ENCODE measurements around the gene NAT14.

NAT14 gene

DNA sequence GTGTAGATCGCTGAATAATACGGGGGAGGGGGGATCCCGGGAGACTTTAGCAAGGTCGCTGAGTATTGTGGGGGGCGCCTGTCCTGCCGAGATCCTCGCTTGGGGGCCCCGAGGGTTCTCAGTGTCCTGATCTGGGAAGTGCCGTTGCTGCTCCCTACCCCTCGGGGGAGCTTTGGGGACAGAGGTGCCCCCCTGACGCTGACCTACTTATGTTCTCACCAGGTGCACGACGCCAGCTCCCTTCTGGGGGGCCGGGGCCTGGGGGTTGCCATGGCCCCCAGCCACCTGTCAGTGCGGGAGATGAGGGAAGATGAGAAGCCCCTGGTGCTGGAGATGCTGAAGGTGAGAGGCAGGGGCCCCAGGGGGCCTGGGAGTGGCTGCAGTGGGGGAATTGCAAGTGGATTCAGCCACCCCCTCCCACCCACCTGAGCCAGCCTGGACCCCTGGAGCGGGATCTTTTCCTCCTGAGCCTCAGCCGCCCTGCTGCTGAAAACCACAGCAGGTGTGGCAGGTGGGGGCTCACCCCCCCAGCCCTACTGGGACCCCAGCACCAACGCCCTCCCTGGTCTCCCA, 537 bp downstream of the NAT14 start:
- Mint-ChIP-seq H3K27ac (peak overlapping the region; percentile 81), H3K4me1 (peaks cover 19% of the 10 kb centered on the region), H3K36me3 (ENCODE audit: low read depth) (no peaks in the 10 kb centered on the region), H3K9me3 (no peaks in the 10 kb centered on the region), H3K27me3 (no peaks in the 10 kb centered on the region), H3K4me3 (peak overlapping the region; percentile 78)
- DNase-seq (no peak), ATAC-seq (peak; percentile 5)

DNA sequence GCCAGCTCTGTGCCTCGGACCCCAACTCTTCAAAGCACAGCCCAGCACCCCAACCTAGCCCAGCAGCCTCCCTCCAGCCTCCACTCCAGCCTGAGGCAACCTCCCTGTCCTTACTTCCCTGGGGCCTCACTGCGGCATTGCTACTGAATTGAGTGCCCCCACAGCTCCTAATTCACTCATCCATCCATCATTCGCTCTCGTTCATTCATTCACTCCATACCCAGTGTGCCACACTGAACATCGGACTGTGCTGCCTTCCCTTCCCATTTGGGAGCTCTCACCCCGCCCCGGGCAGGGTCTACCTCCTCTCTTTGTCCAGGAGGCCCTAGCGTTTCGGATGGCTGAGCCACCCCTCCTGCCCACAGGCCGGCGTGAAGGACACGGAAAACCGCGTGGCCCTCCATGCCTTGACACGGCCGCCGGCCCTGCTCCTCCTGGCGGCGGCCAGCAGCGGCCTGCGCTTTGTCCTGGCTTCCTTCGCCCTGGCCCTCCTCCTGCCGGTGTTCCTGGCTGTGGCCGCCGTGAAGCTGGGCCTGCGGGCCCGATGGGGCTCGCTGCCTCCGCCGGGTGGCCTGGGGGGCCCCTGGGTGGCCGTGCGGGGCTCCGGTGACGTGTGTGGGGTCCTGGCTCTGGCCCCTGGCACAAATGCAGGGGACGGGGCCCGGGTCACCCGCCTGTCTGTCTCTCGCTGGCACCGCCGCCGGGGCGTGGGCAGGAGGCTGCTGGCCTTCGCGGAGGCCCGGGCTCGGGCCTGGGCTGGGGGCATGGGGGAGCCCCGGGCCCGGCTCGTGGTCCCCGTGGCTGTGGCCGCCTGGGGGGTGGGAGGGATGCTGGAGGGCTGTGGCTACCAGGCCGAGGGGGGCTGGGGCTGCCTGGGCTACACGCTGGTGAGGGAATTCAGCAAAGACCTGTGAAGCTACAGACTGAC, 1.3 kb downstream of the NAT14 start:
- no peak for ATAC-seq

DNA sequence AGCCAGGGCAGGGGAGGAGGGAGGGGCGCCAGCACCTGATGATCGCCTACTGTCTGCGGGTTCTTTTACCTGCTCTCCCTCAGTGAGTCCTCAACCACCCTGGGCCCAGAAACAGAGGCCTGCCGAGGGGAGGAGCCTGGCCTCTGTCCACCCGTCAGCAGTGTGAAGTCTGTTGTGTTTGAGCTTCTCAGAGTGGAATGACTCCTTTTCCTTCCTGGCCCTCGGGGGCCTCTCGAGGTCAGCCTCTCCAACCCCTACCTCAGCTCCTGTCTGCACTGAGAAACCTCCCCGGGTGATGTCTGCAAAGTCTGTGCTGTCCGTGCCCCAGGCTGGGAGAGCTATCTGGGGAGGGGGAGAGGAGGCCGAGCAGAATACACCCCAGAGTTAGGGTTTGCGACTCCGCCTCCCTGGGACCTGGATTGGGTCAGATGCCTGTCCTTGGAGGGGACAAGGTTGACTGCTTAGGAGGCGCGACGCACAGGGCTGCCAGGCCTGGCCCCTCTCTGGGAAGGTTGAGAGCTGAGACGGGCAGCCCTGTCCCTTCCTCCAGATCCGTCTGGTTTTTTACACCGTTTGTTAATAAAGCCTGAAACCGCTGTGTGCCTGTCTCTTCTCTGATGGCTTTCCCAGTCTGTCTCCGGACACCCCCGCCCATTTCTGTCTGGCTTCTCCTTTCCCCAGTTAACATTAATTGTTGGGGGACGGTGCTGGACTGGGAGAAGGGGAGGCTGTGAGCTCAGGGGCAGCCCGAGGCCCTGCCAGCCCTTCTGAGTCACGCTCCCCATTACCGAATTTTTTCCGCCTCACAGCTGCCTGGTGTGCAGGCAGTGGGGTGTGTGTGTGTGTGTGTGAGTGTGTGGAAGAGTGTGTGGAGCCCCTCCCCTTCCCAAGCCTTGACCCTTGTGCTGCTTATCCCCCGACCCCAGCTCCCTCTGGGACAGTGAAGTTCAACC, 2.3 kb downstream of the NAT14 start:
- H3K27me3 Mint-ChIP-seq = peaks cover 6% of the 10 kb centered on the region
- DNase-seq (peak; percentile 79), ATAC-seq (peak; percentile 74)
- H3K36me3 Mint-ChIP-seq (ENCODE audit: low read depth) = no peaks in the 10 kb centered on the region
- peak overlapping the region; percentile 80 for H3K27ac Mint-ChIP-seq
- peaks cover 19% of the 10 kb centered on the region for H3K4me1 Mint-ChIP-seq
- peak overlapping the region; percentile 65 for H3K4me3 Mint-ChIP-seq
- no peaks in the 10 kb centered on the region for H3K9me3 Mint-ChIP-seq

More for the DNA sequence above, 1.3 kb downstream of the NAT14 start:
- H3K9me3 Mint-ChIP-seq = no peaks in the 10 kb centered on the region
- H3K36me3 Mint-ChIP-seq (ENCODE audit: low read depth) = no peaks in the 10 kb centered on the region
- H3K27me3 Mint-ChIP-seq = no peaks in the 10 kb centered on the region
- DNase-seq = no peak
- H3K27ac Mint-ChIP-seq = peak overlapping the region; percentile 81
- peaks cover 19% of the 10 kb centered on the region for H3K4me1 Mint-ChIP-seq
- peak overlapping the region; percentile 78 for H3K4me3 Mint-ChIP-seq

DNA sequence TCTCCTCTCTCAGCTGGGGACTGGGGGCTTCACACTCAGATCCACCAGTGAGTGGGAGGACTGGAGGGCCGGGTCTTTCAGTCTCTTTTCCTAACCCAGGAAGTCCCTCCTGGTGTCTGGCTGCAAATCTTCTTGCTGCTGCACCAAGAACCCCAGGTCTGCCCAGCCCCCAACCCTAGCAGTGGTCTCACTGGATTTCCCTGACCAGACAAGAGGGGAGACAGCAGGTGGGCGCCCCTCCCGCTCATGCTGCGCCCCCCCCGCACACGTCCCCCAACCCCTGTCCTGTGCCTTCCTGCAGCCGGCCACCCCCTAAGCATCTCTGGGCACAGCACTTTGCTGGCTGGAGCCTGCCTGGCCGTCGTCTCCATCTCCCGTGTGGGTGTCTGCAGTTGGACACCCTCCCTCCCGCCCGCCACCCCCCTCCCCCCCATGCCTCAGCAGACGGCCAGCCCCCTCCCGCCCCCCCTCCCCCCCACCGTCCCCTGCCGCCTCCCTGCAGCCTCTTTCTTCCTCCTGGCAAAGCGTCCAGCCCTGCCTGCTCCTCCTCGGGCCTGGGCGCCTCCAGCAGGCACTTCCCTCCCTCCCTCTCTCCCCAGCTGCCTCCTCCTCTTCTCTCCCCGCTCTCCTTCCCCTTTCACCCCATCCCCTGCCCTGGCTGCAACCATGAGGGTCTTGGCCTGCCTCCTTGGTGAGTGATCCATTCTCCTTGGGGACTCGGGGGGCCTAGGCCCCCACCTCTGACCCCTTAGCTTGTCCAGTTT, 3.1 kb downstream of the NAT14 start, which contains the start of gene SSC5D:
Gene SSC5D (plus strand): TSS at position 513 of the 764 bp plus-strand sequence. CDS start 154 bp downstream, at position 667.
- Mint-ChIP-seq H3K4me1 (peaks cover 19% of the 10 kb centered on the region), H3K36me3 (ENCODE audit: low read depth) (no peaks in the 10 kb centered on the region), H3K4me3 (peak within 1 kb of the TSS; percentile 65), H3K9me3 (no peaks in the 10 kb centered on the region), H3K27me3 (peaks cover 8% of the 10 kb centered on the region), H3K27ac (peak within 1 kb of the TSS; percentile 80)
- ATAC-seq (peak; percentile 2), DNase-seq (no peak)

DNA sequence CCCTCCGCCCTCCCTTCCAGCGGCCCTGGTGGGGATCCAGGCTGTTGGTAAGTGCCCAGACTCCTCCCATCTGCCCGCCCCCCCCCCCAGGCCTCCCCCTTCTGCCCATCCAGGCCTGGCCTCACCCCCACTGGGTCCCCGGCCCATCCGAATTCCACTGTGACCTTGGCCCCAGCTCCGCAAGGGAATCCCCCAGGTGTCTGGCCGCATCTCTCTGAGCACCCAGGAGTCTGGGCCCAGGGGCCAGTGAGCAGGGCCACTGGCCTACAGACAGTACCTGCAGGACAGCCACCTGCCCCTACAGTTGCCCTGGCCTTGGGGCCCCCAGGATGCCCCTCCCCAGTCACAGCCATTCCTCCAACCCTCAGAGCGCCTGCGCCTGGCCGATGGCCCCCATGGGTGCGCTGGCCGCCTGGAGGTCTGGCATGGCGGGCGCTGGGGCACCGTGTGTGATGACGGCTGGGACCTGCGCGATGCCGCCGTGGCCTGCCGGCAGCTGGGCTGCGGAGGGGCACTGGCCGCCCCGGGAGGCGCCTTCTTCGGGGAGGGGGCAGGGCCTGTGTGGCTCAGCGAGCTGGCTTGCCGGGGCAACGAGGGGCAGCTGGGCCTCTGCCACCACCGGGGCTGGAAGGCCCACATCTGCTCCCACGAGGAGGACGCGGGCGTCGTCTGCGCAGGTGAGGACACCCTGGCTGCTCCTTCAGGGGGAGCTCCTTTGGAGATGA, 4.2 kb downstream of the NAT14 start:
- Mint-ChIP-seq H3K9me3 (no peaks in the 10 kb centered on the region), H3K36me3 (ENCODE audit: low read depth) (no peaks in the 10 kb centered on the region), H3K27me3 (peaks cover 10% of the 10 kb centered on the region), H3K4me3 (no peak overlapping the region), H3K4me1 (peaks cover 19% of the 10 kb centered on the region), H3K27ac (no peak overlapping the region)
- ATAC-seq (no peak), DNase-seq (no peak)

DNA sequence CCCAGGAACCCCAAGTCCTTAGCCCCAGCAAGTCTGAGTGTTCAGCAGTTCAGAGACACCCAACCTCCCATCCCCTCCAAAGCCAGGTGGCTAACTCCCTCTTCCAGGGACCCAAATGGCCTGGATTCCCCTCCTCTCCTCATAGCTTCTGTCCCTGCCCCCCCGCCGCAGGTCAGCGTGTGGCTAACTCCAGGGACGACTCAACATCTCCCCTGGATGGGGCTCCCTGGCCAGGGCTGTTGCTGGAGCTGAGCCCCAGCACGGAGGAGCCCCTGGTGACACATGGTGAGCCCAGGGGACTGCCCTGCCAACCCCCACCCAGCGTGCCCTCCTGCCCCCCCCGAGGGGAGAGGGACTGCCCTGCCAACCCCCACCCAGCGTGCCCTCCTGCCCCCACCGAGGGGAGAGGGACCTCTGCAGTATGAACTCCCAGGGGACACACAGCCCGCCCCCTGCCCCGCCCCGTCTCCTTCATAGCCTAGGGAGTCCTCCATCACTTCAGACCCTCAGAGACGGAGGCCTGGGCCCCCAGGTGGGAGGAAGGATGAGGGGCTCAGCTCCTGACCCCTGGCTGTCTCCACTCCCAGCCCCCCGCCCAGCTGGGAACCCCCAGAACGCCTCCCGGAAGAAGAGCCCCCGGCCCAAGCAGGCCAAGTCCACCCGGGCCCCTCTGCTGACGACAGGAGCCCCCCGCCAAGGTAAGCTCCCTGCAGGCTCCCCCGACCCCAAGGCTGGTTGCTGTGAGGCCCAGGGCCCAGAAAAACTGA, 4.9 kb downstream of the NAT14 start:
- Mint-ChIP-seq H3K4me1 (peaks cover 19% of the 10 kb centered on the region), H3K27me3 (peaks cover 16% of the 10 kb centered on the region), H3K27ac (no peak overlapping the region), H3K4me3 (no peak overlapping the region), H3K36me3 (ENCODE audit: low read depth) (no peaks in the 10 kb centered on the region), H3K9me3 (no peaks in the 10 kb centered on the region)
- DNase-seq = no peak
- no peak for ATAC-seq

DNA sequence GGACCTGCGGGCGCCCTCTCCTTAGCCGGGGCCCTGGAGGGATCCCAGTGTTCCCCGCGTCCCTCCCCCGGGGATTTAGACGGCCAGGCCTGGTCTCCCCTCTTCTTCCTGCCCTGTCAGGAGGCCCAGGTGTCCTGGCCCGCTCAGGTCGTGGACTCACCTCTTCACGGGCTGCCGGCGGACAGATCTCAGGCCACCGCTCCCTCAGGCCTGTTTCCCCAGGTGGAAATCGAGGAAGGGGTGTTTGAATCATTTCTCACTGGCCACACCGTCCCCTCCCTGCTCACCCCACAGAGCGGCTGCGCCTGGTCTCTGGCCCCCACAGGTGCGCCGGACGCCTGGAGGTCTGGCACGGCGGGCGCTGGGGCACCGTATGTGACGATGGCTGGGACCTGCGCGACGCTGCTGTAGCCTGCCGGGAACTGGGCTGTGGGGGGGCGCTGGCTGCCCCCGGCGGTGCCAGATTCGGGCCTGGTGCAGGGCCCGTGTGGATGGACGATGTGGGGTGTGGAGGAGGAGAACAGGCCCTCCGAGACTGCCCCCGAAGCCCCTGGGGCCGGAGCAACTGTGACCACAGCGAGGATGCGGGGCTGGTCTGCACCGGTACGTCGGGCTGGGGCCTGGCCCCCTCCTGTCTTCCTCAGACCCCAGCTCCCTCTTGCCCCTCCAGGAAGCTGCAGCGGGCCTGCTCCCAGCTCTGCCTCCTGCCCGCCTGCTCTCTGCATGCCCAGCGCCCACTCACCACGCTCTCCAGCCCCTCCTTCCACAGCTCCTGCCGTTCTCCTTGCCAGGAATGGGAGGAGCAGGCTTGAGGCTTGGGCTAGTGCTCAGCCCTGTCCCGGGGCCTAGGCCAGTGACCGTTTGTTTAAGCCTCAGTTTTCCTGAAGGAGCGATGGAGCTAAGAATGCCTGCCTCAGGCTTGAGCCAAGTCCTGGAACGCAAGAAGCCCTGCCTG, 5.8 kb downstream of the NAT14 start:
- H3K4me1 Mint-ChIP-seq = peaks cover 17% of the 10 kb centered on the region

DNA sequence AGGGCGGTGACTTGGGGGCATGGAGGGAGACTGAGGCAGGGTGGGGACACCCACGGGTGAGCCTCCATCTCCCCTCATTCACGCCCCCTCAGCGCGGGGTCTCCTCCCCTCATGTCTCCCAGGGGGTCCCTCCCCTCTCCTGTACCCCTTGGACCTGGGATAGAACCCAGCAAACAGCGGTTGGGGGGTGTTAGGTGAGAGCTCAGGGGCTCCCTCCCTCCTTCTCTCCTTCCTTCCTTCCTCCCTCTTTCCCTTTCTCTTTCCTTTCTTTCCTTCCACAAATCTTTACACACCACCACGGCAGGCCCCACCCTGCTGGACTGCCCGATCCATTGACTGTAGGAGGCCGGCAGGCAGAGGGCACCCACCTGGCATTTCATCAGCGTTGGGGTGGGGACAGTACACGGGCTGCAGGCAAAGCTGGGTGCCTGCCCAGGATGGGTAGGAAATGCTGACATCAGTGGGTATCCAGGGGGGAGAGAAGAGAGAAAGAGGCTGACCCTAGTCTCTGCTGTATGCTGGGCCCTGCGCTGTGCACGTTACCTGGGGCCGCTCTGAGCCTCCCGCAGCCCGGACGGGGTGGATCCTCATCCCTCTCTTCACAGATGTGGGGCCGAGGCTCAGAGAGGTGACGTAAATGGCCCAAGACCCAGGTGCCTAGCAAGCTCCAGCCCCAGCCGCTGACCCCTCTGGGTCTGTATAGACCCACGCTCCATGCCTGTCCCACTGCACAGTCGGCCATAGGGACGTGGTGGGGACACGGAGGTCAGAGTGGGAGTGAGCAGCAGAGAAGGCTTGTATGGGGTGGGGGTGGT, 6.8 kb downstream of the NAT14 start:
- no peak overlapping the region for H3K27ac Mint-ChIP-seq
- no peaks in the 10 kb centered on the region for H3K9me3 Mint-ChIP-seq
- peaks cover 16% of the 10 kb centered on the region for H3K27me3 Mint-ChIP-seq
- no peak for DNase-seq
- H3K4me1 Mint-ChIP-seq = peaks cover 13% of the 10 kb centered on the region
- ATAC-seq = no peak
- H3K4me3 Mint-ChIP-seq = no peak overlapping the region
- no peaks in the 10 kb centered on the region for H3K36me3 Mint-ChIP-seq (ENCODE audit: low read depth)

More for the DNA sequence above, 5.8 kb downstream of the NAT14 start:
- Mint-ChIP-seq H3K9me3 (no peaks in the 10 kb centered on the region), H3K27ac (no peak overlapping the region), H3K36me3 (ENCODE audit: low read depth) (no peaks in the 10 kb centered on the region), H3K4me3 (no peak overlapping the region), H3K27me3 (peaks cover 16% of the 10 kb centered on the region)
- DNase-seq (no peak), ATAC-seq (no peak)

DNA sequence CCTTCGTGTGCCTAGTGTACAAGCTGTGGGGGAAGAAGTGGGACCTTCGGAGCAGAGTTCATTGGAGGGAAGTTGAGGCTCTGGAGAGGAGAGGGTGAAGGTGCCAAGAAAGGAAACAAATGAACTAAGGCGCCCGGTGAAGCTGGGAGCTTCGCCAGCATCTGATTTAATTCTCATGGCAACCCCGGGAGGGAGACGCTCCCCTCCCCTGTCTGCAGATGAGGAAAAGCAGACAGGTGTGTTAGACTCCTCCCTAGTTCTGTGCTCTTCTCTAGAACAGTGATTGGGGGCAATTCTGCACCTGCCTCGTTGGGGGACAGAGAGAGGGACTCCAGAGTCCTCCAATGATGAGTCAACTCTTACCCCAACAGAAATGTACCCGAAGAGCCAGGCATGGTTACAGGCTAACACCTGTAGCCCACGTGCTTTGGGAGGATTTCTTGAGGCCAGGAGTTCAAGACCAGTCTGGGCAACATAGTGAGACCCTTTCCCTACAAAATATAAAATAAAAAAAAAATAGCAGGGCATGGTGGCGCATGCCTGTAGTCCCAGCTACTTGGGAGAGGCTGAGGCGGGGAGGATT, 7.5 kb downstream of the NAT14 start:
- ATAC-seq (no peak), DNase-seq (no peak)
- Mint-ChIP-seq H3K9me3 (no peaks in the 10 kb centered on the region), H3K36me3 (ENCODE audit: low read depth) (no peaks in the 10 kb centered on the region), H3K27me3 (peaks cover 16% of the 10 kb centered on the region), H3K4me1 (peaks cover 6% of the 10 kb centered on the region), H3K4me3 (no peak overlapping the region), H3K27ac (no peak overlapping the region)

DNA sequence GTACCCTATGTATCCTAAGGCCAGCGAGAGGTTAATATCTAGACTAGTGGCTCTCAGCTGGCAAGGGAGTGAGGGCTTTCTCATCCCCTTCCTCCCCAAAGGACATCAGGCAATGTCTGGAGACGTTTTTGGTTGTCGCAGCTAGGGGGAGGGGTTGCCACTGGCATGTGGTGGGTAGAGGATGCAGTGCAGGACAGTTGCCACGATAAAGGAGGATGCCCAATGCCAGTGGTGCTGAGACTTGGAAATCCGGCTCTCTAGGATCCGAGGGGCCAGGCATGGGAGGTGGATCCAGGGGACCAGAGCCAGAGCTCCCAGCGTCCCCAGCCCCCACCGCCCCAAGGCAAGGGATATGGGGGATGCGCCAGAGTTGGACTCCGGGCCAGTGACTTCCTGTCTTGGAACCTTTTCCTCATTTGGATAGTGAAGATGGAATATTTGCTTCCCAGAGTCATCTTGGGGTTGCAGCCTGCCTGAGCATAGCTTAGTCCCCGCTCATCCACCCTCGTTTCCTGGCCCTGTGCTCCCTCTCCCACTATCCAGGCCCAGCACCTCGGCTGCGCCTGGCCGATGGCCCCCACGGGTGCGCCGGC, 8.2 kb downstream of the NAT14 start:
- no peak for ATAC-seq

More for the DNA sequence above, 8.2 kb downstream of the NAT14 start:
- Mint-ChIP-seq H3K27me3 (peaks cover 16% of the 10 kb centered on the region), H3K4me3 (no peak overlapping the region), H3K4me1 (peaks cover 1% of the 10 kb centered on the region), H3K36me3 (ENCODE audit: low read depth) (no peaks in the 10 kb centered on the region), H3K9me3 (no peaks in the 10 kb centered on the region), H3K27ac (no peak overlapping the region)
- no peak for DNase-seq
